H1 (cell line): ENCODE measurements around the gene PLCH2. TPM values are rescaled to one million over a fixed set of nuclear protein-coding genes. Genes with fewer than 3 reads are reported as not detected.

Experiments used
- CTCF ChIA-PET: fragments of 300-600 bp; sonication (Branson Sonifier 250); formaldehyde crosslinking; loops from one replicate; lab custom pipeline; 2021; ENCODE audit not compliant: partially characterized antibody; lab: Charles Lee
- POLR2A ChIA-PET: fragments of 300-600 bp; sonication (Branson Sonifier 250); formaldehyde crosslinking; loops from one replicate; lab custom pipeline; 2021; ENCODE audit warnings: inconsistent platforms; ENCODE audit not compliant: partially characterized antibody; lab: Charles Lee
- DNase-seq, 2 experiments: peaks; one replicate each; pipeline versions ENCODE4 v3.0.0 to v3.0.0-alpha.2; 2010 to 2022; ENCODE audit warnings: low spot score in 2 of 2, low read depth in 1 of 2, mixed read lengths in 1 of 2
- FAIRE-seq: peaks from 2 replicates; lab custom pipeline; 2011; peaks lifted over from hg19 to GRCh38; lab: Jason Lieb, UNC
- H2AFZ ChIP-seq: 2 replicates; pipeline ENCODE4 v1.8.1; 2012; ENCODE audit warnings: low read length, inconsistent platforms
- H2AK5ac ChIP-seq: 2 replicates; pipeline ENCODE4 v1.6.1; 2013; ENCODE audit warnings: low read depth, low read length
- H2BK120ac ChIP-seq: replicated peaks from 2 replicates; pipeline ENCODE3; 2013; ENCODE audit warnings: low read depth, low read length, inconsistent platforms
- H2BK12ac ChIP-seq: 2 replicates; pipeline ENCODE4 v1.6.1; 2013; ENCODE audit warnings: low read depth, low read length
- H2BK15ac ChIP-seq: 2 replicates; pipeline ENCODE4 v1.6.1; 2013; ENCODE audit warnings: low read length
- H2BK20ac ChIP-seq: 2 replicates; pipeline ENCODE4 v1.6.1; 2013; ENCODE audit warnings: low read length
- H2BK5ac ChIP-seq: 2 replicates; pipeline ENCODE4 v1.6.1; 2013; ENCODE audit warnings: low read depth, low read length
- H3K14ac ChIP-seq: 2 replicates; pipeline ENCODE4 v1.6.1; 2013; ENCODE audit warnings: inconsistent platforms; ENCODE audit not compliant: insufficient read length
- H3K18ac ChIP-seq: 2 replicates; pipeline ENCODE4 v1.6.1; 2013; ENCODE audit warnings: low read length; ENCODE audit errors: extremely low read depth
- H3K23ac ChIP-seq: 2 replicates; pipeline ENCODE4 v1.6.1; 2013; ENCODE audit warnings: inconsistent platforms; ENCODE audit not compliant: insufficient read length
- H3K23me2 ChIP-seq: 2 replicates; pipeline ENCODE4 v1.6.1; 2013; ENCODE audit warnings: low read depth, low read length
- H3K27ac ChIP-seq: 2 replicates; pipeline ENCODE4 v1.6.1; 2011; ENCODE audit warnings: low read depth, low read length, inconsistent platforms
- H3K27me3 ChIP-seq, 4 experiments: replicated peaks in 1 of 4; 1 replicate in 1 of 4; 2 replicates in 3 of 4; pipeline versions ENCODE4 v1.6.1 to v1.8.1; 2011 to 2013; ENCODE audit warnings: low read length in 3 of 4, mild to moderate bottlenecking in 3 of 4, inconsistent platforms in 2 of 4, mixed read lengths in 2 of 4, moderate library complexity in 1 of 4; ENCODE audit not compliant: control insufficient read depth in 3 of 4, insufficient read depth in 3 of 4; ENCODE audit errors: extremely low read depth in 1 of 4
- H3K36me3 ChIP-seq, 4 experiments: 2 replicates each; pipeline versions ENCODE4 v1.6.1 to v1.8.1; 2011 to 2013; ENCODE audit warnings: mild to moderate bottlenecking in 4 of 4, low read length in 3 of 4, moderate library complexity in 2 of 4, control low read depth in 1 of 4, inconsistent platforms in 1 of 4; ENCODE audit not compliant: insufficient read depth in 4 of 4, control insufficient read depth in 2 of 4
- H3K4ac ChIP-seq: replicated peaks from 2 replicates; pipeline ENCODE3; 2013; ENCODE audit warnings: low read length, low read depth, mixed read lengths, inconsistent platforms; ENCODE audit not compliant: insufficient read length
- H3K4me1 ChIP-seq, 4 experiments: replicated peaks in 1 of 4; 1 replicate in 1 of 4; 2 replicates in 3 of 4; pipeline versions ENCODE4 v1.6.1 to v1.8.1; 2011 to 2013; ENCODE audit warnings: low read length in 3 of 4, inconsistent platforms in 2 of 4, mixed read lengths in 1 of 4; ENCODE audit not compliant: insufficient read depth in 4 of 4, control insufficient read depth in 3 of 4
- H3K4me2 ChIP-seq, 2 experiments: 2 replicates each; pipeline versions ENCODE4 v1.6.1 to v1.8.1; 2011 to 2013; ENCODE audit warnings: low read depth in 2 of 2, low read length in 2 of 2, control low read depth in 1 of 2, inconsistent platforms in 1 of 2, mild to moderate bottlenecking in 1 of 2; ENCODE audit not compliant: insufficient read depth in 1 of 2
- H3K4me3 ChIP-seq, 4 experiments: fragments of 200-600, 300-600 bp in 1 of 4; sonication (generic), shearing (Covaris generic), sonication (Bioruptor Twin) in 1 of 4; 2 replicates each; pipeline versions ENCODE4 v1.5.1 to v1.8.1; 2011 to 2016; ENCODE audit warnings: low read length in 4 of 4, low read depth in 3 of 4, control low read depth in 2 of 4, inconsistent platforms in 2 of 4, mild to moderate bottlenecking in 2 of 4, mixed read lengths in 1 of 4, moderate library complexity in 1 of 4; ENCODE audit not compliant: insufficient read depth in 2 of 4; ENCODE audit errors: extremely low read depth in 1 of 4
- H3K56ac ChIP-seq: replicated peaks from 2 replicates; pipeline ENCODE3; 2013; ENCODE audit warnings: low read depth, mild to moderate bottlenecking, mixed read lengths, low read length, inconsistent platforms; ENCODE audit not compliant: insufficient read length
- H3K79me1 ChIP-seq: 2 replicates; pipeline ENCODE4 v1.6.1; 2013; ENCODE audit warnings: low read depth, low read length, control low read depth
- H3K79me2 ChIP-seq, 2 experiments: 2 replicates each; pipeline versions ENCODE4 v1.6.1 to v1.8.1; 2012 to 2013; ENCODE audit warnings: low read length in 2 of 2, mild to moderate bottlenecking in 2 of 2, inconsistent platforms in 1 of 2; ENCODE audit not compliant: insufficient read depth in 2 of 2, control insufficient read depth in 1 of 2
- H3K9ac ChIP-seq, 4 experiments: replicated peaks in 1 of 4; 1 replicate in 1 of 4; 2 replicates in 3 of 4; pipeline versions ENCODE4 v1.6.1 to v1.8.1; 2011 to 2013; ENCODE audit warnings: low read depth in 3 of 4, low read length in 3 of 4, control low read depth in 2 of 4, mild to moderate bottlenecking in 2 of 4, moderate library complexity in 2 of 4, inconsistent platforms in 1 of 4; ENCODE audit errors: extremely low read depth in 1 of 4
- H3K9me3 ChIP-seq, 2 experiments: 2 replicates each; pipeline versions ENCODE4 v1.6.1 to v1.8.1; 2012 to 2013; ENCODE audit warnings: mild to moderate bottlenecking in 2 of 2, moderate library complexity in 2 of 2, control low read depth in 1 of 2, inconsistent platforms in 1 of 2, low read depth in 1 of 2, low read length in 1 of 2, mixed read lengths in 1 of 2; ENCODE audit not compliant: insufficient read depth in 2 of 2
- H4K20me1 ChIP-seq, 2 experiments: replicated peaks in 1 of 2; 2 replicates each; pipeline versions ENCODE3 to v1.8.1; 2011 to 2013; ENCODE audit warnings: inconsistent platforms in 2 of 2, low read length in 2 of 2, mild to moderate bottlenecking in 1 of 2; ENCODE audit not compliant: insufficient read depth in 2 of 2, control insufficient read depth in 1 of 2
- H4K5ac ChIP-seq: 2 replicates; pipeline ENCODE4 v1.6.1; 2013; ENCODE audit warnings: low read length, low read depth, mixed read lengths, inconsistent platforms; ENCODE audit not compliant: insufficient read length
- H4K8ac ChIP-seq: 2 replicates; pipeline ENCODE4 v1.8.0; 2013; ENCODE audit warnings: mild to moderate bottlenecking, moderate library complexity, low read length, inconsistent platforms; ENCODE audit not compliant: insufficient read depth; ENCODE audit errors: extremely low read depth
- H4K91ac ChIP-seq: replicated peaks from 2 replicates; pipeline ENCODE3; 2013; ENCODE audit warnings: low read length, mixed read lengths, inconsistent platforms; ENCODE audit not compliant: insufficient read length
- E2F6 ChIP-seq: IDR thresholded peaks from 2 replicates; pipeline ENCODE4 v1.6.1; 2012; ENCODE audit warnings: inconsistent platforms
- EGR1 ChIP-seq: IDR thresholded peaks from 2 replicates; pipeline ENCODE4 v1.6.1; 2011; ENCODE audit warnings: low read depth, low read length, borderline replicate concordance
- EZH2 ChIP-seq: fragments of 200-600 bp; sonication (generic); IDR thresholded peaks from 2 replicates; pipeline ENCODE4 v1.7.1; 2012; ENCODE audit warnings: low read depth, mild to moderate bottlenecking, moderate library complexity, low read length, inconsistent platforms; ENCODE audit not compliant: severe bottlenecking
- KDM5A ChIP-seq: fragments of 200-600 bp; IDR thresholded peaks from 2 replicates; pipeline ENCODE4 v1.7.1; 2012; ENCODE audit warnings: mild to moderate bottlenecking, low read length, inconsistent platforms, mixed read lengths
- POLR2AphosphoS5 ChIP-seq: IDR thresholded peaks from 2 replicates; pipeline ENCODE4 v1.6.1; 2011; ENCODE audit warnings: low read depth, low read length
- USF2 ChIP-seq: IDR thresholded peaks from 2 replicates; pipeline ENCODE4 v1.6.1; 2011; ENCODE audit warnings: low read length, improper control_type of control experiment
- WGBS, 2 experiments: shearing (Covaris generic) in 1 of 2; methylation state at CpG; one replicate each; pipeline versions ENCODE4 v1.1.6 to v1.1.7; 2013 to 2015; ENCODE audit warnings: low lambda C conversion rate in 2 of 2, mixed read lengths in 2 of 2, inconsistent platforms in 1 of 2, low coverage in 1 of 2, missing lambda C conversion rate in 1 of 2; ENCODE audit not compliant: insufficient replicate concordance in 2 of 2, insufficient coverage in 1 of 2, insufficient read length in 1 of 2; ENCODE audit errors: extremely low coverage in 1 of 2, missing lambda C conversion rate in 1 of 2; 5-methylcytosine and 5-hydroxymethylcytosine counted together
- polyA plus RNA-seq, 7 experiments: library from polyadenylated mRNA; depleted of rRNA in 3 of 7; stranded (reverse) in 5 of 7; unstranded in 2 of 7; fragments of >200 nt in 5 of 7; fragments of 200-250 nt in 2 of 7; gene quantifications; 1 replicate in 5 of 7; 2 replicates in 1 of 7; 4 replicates in 1 of 7; pipeline versions ENCODE4 v1.2.1 to v1.2.3, GENCODE V29; 2011 to 2013; ENCODE audit warnings: missing spikeins in 2 of 7, mixed read lengths in 2 of 7
- total RNA-seq: library from RNA; stranded (reverse); fragmentation: NEBNext Ultra II Directional; extraction: Animal tissue kit (Norgen Biotek cat#: 25700); gene quantifications from 2 replicates; pipeline ENCODE4 v1.2.1, GENCODE V29; 2021
- TF ChIP-seq, protein P1 (sequence below): IDR thresholded peaks from 2 replicates; pipeline ENCODE4 v1.6.1; 2012; ENCODE audit warnings: inconsistent platforms

The PLCH2 gene
- total and polyA plus RNA-seq, 2 of the 8 experiments (the other 6 are each of a cell fraction or from before 2014, with no cell fraction given): 0.14 to 0.19 TPM

DNA sequence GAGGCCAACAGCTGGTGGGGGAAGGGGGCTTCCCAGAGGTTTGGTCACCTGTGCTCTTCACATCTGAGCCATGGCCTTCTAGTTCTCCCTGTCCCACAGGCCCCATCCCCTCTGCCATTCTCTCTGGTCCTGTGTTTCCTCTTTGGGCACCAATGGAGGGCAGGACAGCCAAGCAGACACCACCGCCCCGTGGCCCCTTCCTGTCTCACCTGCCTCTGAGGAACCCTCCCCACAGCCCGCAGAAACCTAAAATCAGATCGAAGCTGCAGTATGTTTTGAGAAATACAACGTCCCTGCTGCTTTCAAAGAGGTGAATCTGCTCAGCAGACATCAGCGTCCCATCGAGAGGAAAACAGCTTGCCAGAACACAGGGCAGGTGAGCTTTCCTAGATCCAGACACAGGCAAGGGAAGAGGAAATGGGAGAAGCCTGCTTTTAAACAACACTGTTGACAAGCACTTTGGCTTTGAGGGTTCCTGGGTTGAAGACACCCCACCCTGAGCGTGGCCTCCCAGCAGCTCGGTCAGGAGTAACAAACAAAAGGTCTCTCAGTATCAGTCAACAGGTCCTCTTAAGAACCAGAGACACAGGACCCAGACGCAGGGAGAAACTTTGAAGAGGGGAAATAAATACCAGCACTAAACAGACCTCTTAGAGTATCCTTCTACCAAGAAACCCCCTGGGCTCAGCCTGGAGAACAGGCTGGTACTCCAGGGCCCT lies 48.0 kb downstream of the PLCH2 start:
- Histone ChIP-seq H4K91ac (no peak overlapping the region), H4K20me1 (peaks cover 36 to 45% of the 10 kb centered on the region in 2 experiments), H3K4ac (no peak overlapping the region), H2BK20ac (no peak overlapping the region), H2BK12ac (no peak overlapping the region), H2BK120ac (no peak overlapping the region), H3K79me2 (peaks cover 14 to 44% of the 10 kb centered on the region in 2 experiments), H3K14ac (no peak overlapping the region), H4K8ac (no peak overlapping the region; the same call in 1 of the 2 replicates), H3K23me2 (peaks cover 2% of the 10 kb centered on the region; the same call in 1 of the 2 replicates), H3K9ac (0 out of 7 replicates have a peak overlapping the region, but pooled peaks of 1 of the 4 experiments have one; percentile 14), H2BK15ac (no peak overlapping the region; the same call in 1 of the 2 replicates), H2BK5ac (no peak overlapping the region), H2AK5ac (no peak overlapping the region), H3K27ac (no peak overlapping the region), H3K4me2 (no peak overlapping the region; a peak in 1 of 4 replicates), H3K56ac (no peak overlapping the region), H3K4me1 (peaks cover 0 to 33% (median 18%) of the 10 kb centered on the region in 4 experiments; a peak in 6 of 7 replicates), H3K23ac (no peak overlapping the region), H3K18ac (no peak overlapping the region), H4K5ac (no peak overlapping the region), H3K79me1 (peaks cover 30% of the 10 kb centered on the region), H3K27me3 (peaks cover 13 to 24% (median 24%) of the 10 kb centered on the region in 4 experiments), H2AFZ (no peak overlapping the region), H3K9me3 (no peaks in the 10 kb centered on the region), H3K4me3 (no peak overlapping the region), H3K36me3 (peaks cover 11 to 21% (median 14%) of the 10 kb centered on the region in 4 experiments; a peak in 7 of 8 replicates)
- TF ChIP-seq EZH2 (no peak), POLR2AphosphoS5 (no peak), E2F6 (no peak), EGR1 (no peak), USF2 (no peak), KDM5A (no peak)
- TF ChIP-seq, protein P1, sequence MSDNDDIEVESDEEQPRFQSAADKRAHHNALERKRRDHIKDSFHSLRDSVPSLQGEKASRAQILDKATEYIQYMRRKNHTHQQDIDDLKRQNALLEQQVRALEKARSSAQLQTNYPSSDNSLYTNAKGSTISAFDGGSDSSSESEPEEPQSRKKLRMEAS: no peak
- ChIA-PET POLR2A (interaction anchor here (0.6 to 3.2 kb wide), 6 partner anchors 11 to 111 kb away, joined by 3 to 13 read pairs (median 3); no protein-coding TSS in a partner anchor), CTCF (interaction anchor here (0.6 to 4.9 kb wide), 19 partner anchors 10 to 1165 kb away, joined by 3 to 27 read pairs (median 4); no protein-coding TSS in a partner anchor)
- no peak for FAIRE-seq
- WGBS, 2 experiments: 88% methylated on average over 10 of the region's 10 CpGs; no CpG with 5 or more reads in 1 of the 2 experiments
- no peak for DNase-seq
